ENCODE data around the gene BCAS3. TPM values are rescaled to one million over a fixed set of nuclear protein-coding genes. Genes with fewer than 3 reads are reported as not detected.
A peak's percentile ranks its signal among the peaks of the same experiment; 100 is the strongest.

BCAS3 gene
- total and polyA plus RNA-seq, 2 experiments from 2014 or later: 18.0 to 20.2 TPM

DNA sequence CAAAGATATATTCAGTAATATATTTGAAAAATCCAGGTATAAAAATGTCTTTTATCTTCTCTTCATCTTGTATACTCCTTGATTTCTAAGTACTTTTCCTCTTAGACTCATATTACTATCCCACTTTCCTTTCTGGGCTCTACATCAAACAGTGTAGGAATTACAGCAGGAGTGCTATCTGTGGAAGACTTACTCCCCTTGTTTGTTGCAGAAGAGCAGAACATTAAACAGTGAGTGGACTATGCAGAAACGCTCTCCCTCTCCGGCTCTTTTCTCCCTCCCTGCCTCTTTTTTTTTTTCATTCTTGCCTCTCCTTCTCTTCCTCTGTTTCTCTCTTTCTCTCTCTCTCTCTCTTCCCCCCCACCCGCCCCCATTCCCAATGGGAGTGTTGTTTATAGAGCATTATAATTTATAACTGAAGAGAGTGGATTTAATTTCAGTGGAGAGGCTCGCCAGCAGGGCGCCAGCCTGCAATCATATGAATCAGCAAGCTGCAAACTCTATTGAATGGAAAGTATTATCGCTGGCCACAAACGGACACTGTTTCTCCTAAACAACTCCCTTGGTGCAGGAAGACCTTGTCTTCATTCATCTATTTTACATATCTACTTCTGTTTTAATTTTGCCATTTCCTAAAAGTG is 479.7 kb downstream of the BCAS3 start:
- peaks cover 35% of the 10 kb centered on the region for H3K4me1 ChIP-seq (ENCODE audit: insufficient read depth)
- in situ Hi-C loops (cut with MboI): no loop called here
- peak overlapping the region; percentile 46 for H3K27ac ChIP-seq
- H3K9ac ChIP-seq: peak overlapping the region; percentile 51
- no peaks in the 10 kb centered on the region for H3K79me2 ChIP-seq (ENCODE audit: insufficient read depth)
- no peaks in the 10 kb centered on the region for H3F3A ChIP-seq (ENCODE audit: insufficient read depth)
- H3K9me3 ChIP-seq (ENCODE audit: low read depth): no peaks in the 10 kb centered on the region
- TF ChIP-seq EZH2 (IDR thresholded peaks at IDR 0.05; ENCODE audit: insufficient read depth, poor library complexity, severe bottlenecking) (no peak), EZH2phosphoT487 (IDR thresholded peaks at IDR 0.05; ENCODE audit: insufficient read depth, low read depth) (no peak)
- no peaks in the 10 kb centered on the region for H3K36me3 ChIP-seq (ENCODE audit: low read depth)
- no peaks in the 10 kb centered on the region for H4K20me1 ChIP-seq (ENCODE audit: insufficient read depth)
- H3K9me2 ChIP-seq (ENCODE audit: insufficient read depth): no peaks in the 10 kb centered on the region
- DNase-seq: peak; percentile 83
- no peaks in the 10 kb centered on the region for H3K27me3 ChIP-seq (replicated peaks; ENCODE audit: insufficient read depth)
- H3K4me3 ChIP-seq: peak overlapping the region; percentile 58
- 2 to 3% methylated on average over 4 to 7 of the region's 7 CpGs for WGBS, 2 experiments (ENCODE audit: low coverage in 1 of 2, low lambda C conversion rate in 2 of 2, missing lambda C conversion rate in 2 of 2)
- H3K4me2 ChIP-seq (ENCODE audit: unreplicated experiment): peak overlapping the region; percentile 79
- H2AFZ ChIP-seq: peak overlapping the region; percentile 37

- H3K4me2 ChIP-seq (ENCODE audit: unreplicated experiment): peak overlapping the region; percentile 79
- in situ Hi-C loops (cut with MboI): no loop called here
Observed at GRCh38 chr17:61158376-61158775, 480.7 kb downstream of the BCAS3 start.

GRCh38 chr17:61159221-61159814 is 481.7 kb downstream of the BCAS3 start:
- H3K4me2 ChIP-seq (ENCODE audit: unreplicated experiment): peak overlapping the region; percentile 24
- 98 to 100% methylated on average over 1 of the region's 1 CpG for WGBS, 2 experiments (ENCODE audit: low coverage in 1 of 2, low lambda C conversion rate in 2 of 2, missing lambda C conversion rate in 2 of 2)
- H3K27ac ChIP-seq: no peak overlapping the region

More at GRCh38 chr17:61158376-61158775, 480.7 kb downstream of the BCAS3 start:
- TF ChIP-seq EZH2 (IDR thresholded peaks at IDR 0.05; ENCODE audit: insufficient read depth, poor library complexity, severe bottlenecking): no peak
- no peak for TF ChIP-seq EZH2phosphoT487 (IDR thresholded peaks at IDR 0.05; ENCODE audit: insufficient read depth, low read depth)
- H3K79me2 ChIP-seq (ENCODE audit: insufficient read depth): no peaks in the 10 kb centered on the region
- H2AFZ ChIP-seq: no peak overlapping the region
- H3K9me3 ChIP-seq (ENCODE audit: low read depth): no peaks in the 10 kb centered on the region
- H3K27me3 ChIP-seq (replicated peaks; ENCODE audit: insufficient read depth): no peaks in the 10 kb centered on the region
- H3K4me1 ChIP-seq (ENCODE audit: insufficient read depth): peaks cover 35% of the 10 kb centered on the region
- no peaks in the 10 kb centered on the region for H3F3A ChIP-seq (ENCODE audit: insufficient read depth)
- peak overlapping the region; percentile 32; the same call in 1 of the 2 replicates for H3K9ac ChIP-seq
- no peaks in the 10 kb centered on the region for H4K20me1 ChIP-seq (ENCODE audit: insufficient read depth)
- no peaks in the 10 kb centered on the region for H3K36me3 ChIP-seq (ENCODE audit: low read depth)
- WGBS, 2 experiments (ENCODE audit: low coverage in 1 of 2, low lambda C conversion rate in 2 of 2, missing lambda C conversion rate in 2 of 2): 95 to 98% methylated on average over 3 of the region's 3 CpGs
- H3K27ac ChIP-seq: peak overlapping the region; percentile 25; the same call in 1 of the 2 replicates
- H3K4me3 ChIP-seq: no peak overlapping the region
- no peaks in the 10 kb centered on the region for H3K9me2 ChIP-seq (ENCODE audit: insufficient read depth)
- no peak for DNase-seq

DNA sequence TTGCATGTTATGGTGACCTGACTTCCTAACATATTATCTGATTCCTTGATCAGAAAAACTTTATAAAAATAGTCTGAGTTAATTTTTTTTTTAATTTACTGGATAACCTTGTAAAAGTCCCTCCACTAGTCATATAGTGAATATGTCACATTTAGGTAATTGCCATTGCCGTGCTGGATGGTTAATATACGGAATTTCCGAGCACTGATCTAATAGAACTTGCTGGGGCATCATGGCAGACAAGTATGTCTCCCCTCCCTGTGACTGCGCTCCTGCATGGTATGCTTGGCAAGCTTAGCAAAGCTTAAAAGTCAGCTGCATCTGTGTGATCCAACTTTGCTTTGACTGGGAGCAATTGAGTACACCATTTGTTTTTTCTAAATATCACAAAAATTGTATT is 482.6 kb downstream of the BCAS3 start:
- TF ChIP-seq EZH2phosphoT487 (IDR thresholded peaks at IDR 0.05; ENCODE audit: insufficient read depth, low read depth) (no peak), EZH2 (IDR thresholded peaks at IDR 0.05; ENCODE audit: insufficient read depth, poor library complexity, severe bottlenecking) (no peak)
- Histone ChIP-seq H3K4me1 (ENCODE audit: insufficient read depth) (peaks cover 35% of the 10 kb centered on the region), H3F3A (ENCODE audit: insufficient read depth) (no peaks in the 10 kb centered on the region), H3K4me3 (no peak overlapping the region), H4K20me1 (ENCODE audit: insufficient read depth) (no peaks in the 10 kb centered on the region), H2AFZ (no peak overlapping the region), H3K9me3 (ENCODE audit: low read depth) (no peaks in the 10 kb centered on the region), H3K27ac (no peak overlapping the region), H3K79me2 (ENCODE audit: insufficient read depth) (no peaks in the 10 kb centered on the region), H3K36me3 (ENCODE audit: low read depth) (no peaks in the 10 kb centered on the region), H3K4me2 (ENCODE audit: unreplicated experiment) (no peak overlapping the region), H3K9ac (no peak overlapping the region), H3K27me3 (replicated peaks; ENCODE audit: insufficient read depth) (no peaks in the 10 kb centered on the region), H3K9me2 (ENCODE audit: insufficient read depth) (no peaks in the 10 kb centered on the region)
- no peak for DNase-seq
- in situ Hi-C loops (cut with MboI): no loop called here
- WGBS, 2 experiments (ENCODE audit: low coverage in 1 of 2, low lambda C conversion rate in 2 of 2, missing lambda C conversion rate in 2 of 2): 99% methylated on average over 4 of the region's 4 CpGs

More at GRCh38 chr17:61159221-61159814, 481.7 kb downstream of the BCAS3 start:
- Histone ChIP-seq H3K9me3 (ENCODE audit: low read depth) (no peaks in the 10 kb centered on the region), H3K9ac (no peak overlapping the region), H3F3A (ENCODE audit: insufficient read depth) (no peaks in the 10 kb centered on the region), H3K4me3 (no peak overlapping the region), H3K36me3 (ENCODE audit: low read depth) (no peaks in the 10 kb centered on the region), H3K27me3 (replicated peaks; ENCODE audit: insufficient read depth) (no peaks in the 10 kb centered on the region), H3K79me2 (ENCODE audit: insufficient read depth) (no peaks in the 10 kb centered on the region), H4K20me1 (ENCODE audit: insufficient read depth) (no peaks in the 10 kb centered on the region), H3K9me2 (ENCODE audit: insufficient read depth) (no peaks in the 10 kb centered on the region), H2AFZ (peak overlapping the region; percentile 37; the same call in 1 of the 2 replicates), H3K4me1 (ENCODE audit: insufficient read depth) (peaks cover 35% of the 10 kb centered on the region)
- in situ Hi-C loops (cut with MboI): no loop called here
- DNase-seq: peak; percentile 16
- TF ChIP-seq EZH2 (IDR thresholded peaks at IDR 0.05; ENCODE audit: insufficient read depth, poor library complexity, severe bottlenecking) (no peak), EZH2phosphoT487 (IDR thresholded peaks at IDR 0.05; ENCODE audit: insufficient read depth, low read depth) (no peak)
